ENCODE results near the gene RYR2. TPM values are rescaled to one million over a fixed set of nuclear protein-coding genes. Genes with fewer than 3 reads are reported as not detected.

RYR2 gene
- total RNA-seq, 1 donor from 2014 or later: 0.90 TPM

- H3K27me3 Mint-ChIP-seq (ENCODE audit: insufficient read depth, low read depth): no peaks in the 10 kb centered on the region
- no peak for DNase-seq (ENCODE audit: low spot score)
- Histone ChIP-seq H3K79me2 (ENCODE audit: low read depth) (no peaks in the 10 kb centered on the region), H3K4me3 (no peak overlapping the region), H3K27me3 (no peaks in the 10 kb centered on the region), H3K27ac (no peak overlapping the region), H3K4me2 (no peak overlapping the region), H3K4me1 (peaks cover 6% of the 10 kb centered on the region), H2AFZ (replicated peaks) (no peak overlapping the region), H4K20me1 (ENCODE audit: low read depth) (no peaks in the 10 kb centered on the region), H3F3A (ENCODE audit: low read depth) (no peaks in the 10 kb centered on the region), H3K36me3 (no peaks in the 10 kb centered on the region), H3K9ac (no peak overlapping the region), H3K9me3 (ENCODE audit: low read depth) (no peaks in the 10 kb centered on the region)
- no peaks in the 10 kb centered on the region for H3K4me1 Mint-ChIP-seq
- H3K27ac Mint-ChIP-seq: no peak overlapping the region
- H3K36me3 Mint-ChIP-seq: no peaks in the 10 kb centered on the region
- no peaks in the 10 kb centered on the region for H3K9me3 Mint-ChIP-seq
- TF ChIP-seq EZH2phosphoT487 (IDR thresholded peaks at IDR 0.05): no peak
- TF ChIP-seq EZH2 (IDR thresholded peaks at IDR 0.05): no peak
- no peak for TF ChIP-seq CTCF (IDR thresholded peaks at IDR 0.05)
- no peak overlapping the region for H3K4me3 Mint-ChIP-seq
These were observed 237.6 kb downstream of the RYR2 start for GRCh38 chr1:237279629-237280028.

- Histone ChIP-seq H3K9me3 (ENCODE audit: low read depth) (no peaks in the 10 kb centered on the region), H3F3A (ENCODE audit: low read depth) (no peaks in the 10 kb centered on the region), H4K20me1 (ENCODE audit: low read depth) (no peaks in the 10 kb centered on the region), H3K27me3 (no peaks in the 10 kb centered on the region), H3K27ac (no peak overlapping the region), H3K4me2 (no peak overlapping the region), H2AFZ (replicated peaks) (peak overlapping the region; percentile 57), H3K9ac (no peak overlapping the region), H3K4me1 (peaks cover 6% of the 10 kb centered on the region), H3K79me2 (ENCODE audit: low read depth) (no peaks in the 10 kb centered on the region), H3K4me3 (no peak overlapping the region), H3K36me3 (no peaks in the 10 kb centered on the region)
- peak; percentile 59 for DNase-seq (ENCODE audit: low spot score)
- H3K36me3 Mint-ChIP-seq: no peaks in the 10 kb centered on the region
- H3K9me3 Mint-ChIP-seq: no peaks in the 10 kb centered on the region
- H3K4me3 Mint-ChIP-seq: no peak overlapping the region
- no peak overlapping the region for H3K27ac Mint-ChIP-seq
- H3K4me1 Mint-ChIP-seq: no peaks in the 10 kb centered on the region
- TF ChIP-seq CTCF (IDR thresholded peaks at IDR 0.05) (no peak), EZH2 (IDR thresholded peaks at IDR 0.05) (no peak), EZH2phosphoT487 (IDR thresholded peaks at IDR 0.05) (no peak)
- H3K27me3 Mint-ChIP-seq (ENCODE audit: insufficient read depth, low read depth): no peaks in the 10 kb centered on the region
These were observed 239.5 kb downstream of the RYR2 start for GRCh38 chr1:237281481-237281880.

- Mint-ChIP-seq H3K9me3 (no peaks in the 10 kb centered on the region), H3K27me3 (ENCODE audit: insufficient read depth, low read depth) (no peaks in the 10 kb centered on the region), H3K27ac (no peak overlapping the region), H3K4me3 (no peak overlapping the region), H3K4me1 (no peaks in the 10 kb centered on the region), H3K36me3 (no peaks in the 10 kb centered on the region)
- H3K27me3 ChIP-seq: no peaks in the 10 kb centered on the region
- no peaks in the 10 kb centered on the region for H4K20me1 ChIP-seq (ENCODE audit: low read depth)
- no peak overlapping the region for H3K4me2 ChIP-seq
- no peak overlapping the region for H2AFZ ChIP-seq (replicated peaks)
- DNase-seq (ENCODE audit: low spot score): no peak
- H3K36me3 ChIP-seq: no peaks in the 10 kb centered on the region
- no peak overlapping the region for H3K27ac ChIP-seq
- no peak for TF ChIP-seq EZH2 (IDR thresholded peaks at IDR 0.05)
- H3K9me3 ChIP-seq (ENCODE audit: low read depth): no peaks in the 10 kb centered on the region
- peaks cover 6% of the 10 kb centered on the region for H3K4me1 ChIP-seq
- no peaks in the 10 kb centered on the region for H3F3A ChIP-seq (ENCODE audit: low read depth)
- H3K9ac ChIP-seq: no peak overlapping the region
- H3K4me3 ChIP-seq: no peak overlapping the region
- no peaks in the 10 kb centered on the region for H3K79me2 ChIP-seq (ENCODE audit: low read depth)
These were observed 240.3 kb downstream of the RYR2 start for GRCh38 chr1:237282208-237282783.

- DNase-seq (ENCODE audit: low spot score): no peak
- H3K27ac ChIP-seq: no peak overlapping the region
These were observed 246.0 kb downstream of the RYR2 start for GRCh38 chr1:237287876-237288521.

More at GRCh38 chr1:237287876-237288521, 246.0 kb downstream of the RYR2 start:
- Histone ChIP-seq H3K27me3 (no peaks in the 10 kb centered on the region), H3F3A (ENCODE audit: low read depth) (no peaks in the 10 kb centered on the region), H3K79me2 (ENCODE audit: low read depth) (no peaks in the 10 kb centered on the region), H4K20me1 (ENCODE audit: low read depth) (no peaks in the 10 kb centered on the region), H3K9ac (no peak overlapping the region), H3K4me3 (no peak overlapping the region), H3K4me2 (no peak overlapping the region), H3K36me3 (no peaks in the 10 kb centered on the region), H3K4me1 (peaks cover 3% of the 10 kb centered on the region), H3K9me3 (ENCODE audit: low read depth) (no peaks in the 10 kb centered on the region), H2AFZ (replicated peaks) (no peak overlapping the region)
- Mint-ChIP-seq H3K36me3 (no peaks in the 10 kb centered on the region), H3K9me3 (no peaks in the 10 kb centered on the region), H3K4me1 (no peaks in the 10 kb centered on the region), H3K27ac (no peak overlapping the region), H3K27me3 (ENCODE audit: insufficient read depth, low read depth) (no peaks in the 10 kb centered on the region), H3K4me3 (no peak overlapping the region)
- TF ChIP-seq CTCF (IDR thresholded peaks at IDR 0.05) (no peak), EZH2phosphoT487 (IDR thresholded peaks at IDR 0.05) (no peak), EZH2 (IDR thresholded peaks at IDR 0.05) (no peak)
